CD4-positive, alpha-beta T cell treated with Interleukin-10 for 1 hour (primary cell): Measurements from ENCODE around the gene C16orf78.

Experiments
- DNase-seq: peaks from one replicate; pipeline ENCODE4 v3.0.0-alpha.2; 2020

The C16orf78 gene

DNA sequence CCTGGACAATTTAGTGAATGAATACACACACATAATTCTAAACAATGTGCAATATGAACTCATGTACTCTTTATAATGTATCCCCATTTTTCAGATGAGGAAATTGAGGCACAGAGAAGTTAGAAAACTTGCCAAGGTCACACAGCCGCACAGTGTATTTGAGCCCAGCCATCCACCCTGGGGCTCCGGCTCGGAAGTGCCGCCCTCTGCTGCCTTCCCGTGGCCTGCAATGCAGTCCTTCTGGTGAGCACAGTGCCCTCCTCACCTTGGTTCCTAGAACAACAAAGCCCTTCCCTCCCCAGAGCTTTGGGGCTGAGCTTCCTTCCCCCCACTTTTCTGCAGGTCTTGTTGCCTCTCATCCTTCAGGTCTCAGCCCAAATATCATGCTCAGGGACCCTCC lies 63.7 kb downstream of the C16orf78 start:
- DNase-seq: no peak

DNA sequence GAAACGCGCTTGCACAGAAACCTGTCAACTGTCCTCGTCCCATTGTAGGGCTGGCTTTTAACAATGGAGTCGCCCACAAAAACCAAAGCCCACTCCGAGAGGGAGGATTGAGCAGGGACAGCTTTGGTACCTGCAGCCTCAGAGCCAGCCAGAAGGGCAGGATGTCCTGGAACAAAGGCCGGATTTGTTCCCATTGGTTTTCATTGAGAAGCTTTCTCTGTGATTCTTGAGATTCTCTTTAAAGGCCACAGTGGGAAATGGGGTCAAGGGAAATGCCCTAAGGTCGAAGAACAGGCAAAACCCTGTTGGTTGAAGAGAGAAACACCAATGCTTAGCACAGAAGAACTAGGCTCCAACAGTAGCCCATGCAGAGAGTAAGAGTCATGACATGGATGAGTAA lies 65.4 kb downstream of the C16orf78 start:
- DNase-seq: no peak

DNA sequence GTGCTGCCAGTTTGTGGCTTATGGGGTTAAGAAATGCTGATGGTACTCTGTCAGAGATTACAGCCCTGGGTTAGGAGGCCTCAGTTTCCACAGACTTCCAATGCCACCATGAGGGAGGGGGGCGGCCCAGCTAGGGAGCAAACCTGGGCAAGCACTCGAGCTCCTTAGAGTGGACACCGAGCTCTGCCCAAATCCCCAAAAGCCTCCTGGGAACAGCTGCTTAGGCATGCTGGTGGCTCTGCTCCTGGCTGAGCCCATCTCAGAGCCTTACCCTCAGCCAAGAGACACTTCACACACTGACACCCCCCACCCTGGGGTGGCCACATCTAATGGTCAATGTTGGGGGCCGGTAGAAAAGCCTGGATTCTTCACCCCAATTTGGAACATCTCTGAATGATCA lies 66.1 kb downstream of the C16orf78 start:
- no peak for DNase-seq

DNA sequence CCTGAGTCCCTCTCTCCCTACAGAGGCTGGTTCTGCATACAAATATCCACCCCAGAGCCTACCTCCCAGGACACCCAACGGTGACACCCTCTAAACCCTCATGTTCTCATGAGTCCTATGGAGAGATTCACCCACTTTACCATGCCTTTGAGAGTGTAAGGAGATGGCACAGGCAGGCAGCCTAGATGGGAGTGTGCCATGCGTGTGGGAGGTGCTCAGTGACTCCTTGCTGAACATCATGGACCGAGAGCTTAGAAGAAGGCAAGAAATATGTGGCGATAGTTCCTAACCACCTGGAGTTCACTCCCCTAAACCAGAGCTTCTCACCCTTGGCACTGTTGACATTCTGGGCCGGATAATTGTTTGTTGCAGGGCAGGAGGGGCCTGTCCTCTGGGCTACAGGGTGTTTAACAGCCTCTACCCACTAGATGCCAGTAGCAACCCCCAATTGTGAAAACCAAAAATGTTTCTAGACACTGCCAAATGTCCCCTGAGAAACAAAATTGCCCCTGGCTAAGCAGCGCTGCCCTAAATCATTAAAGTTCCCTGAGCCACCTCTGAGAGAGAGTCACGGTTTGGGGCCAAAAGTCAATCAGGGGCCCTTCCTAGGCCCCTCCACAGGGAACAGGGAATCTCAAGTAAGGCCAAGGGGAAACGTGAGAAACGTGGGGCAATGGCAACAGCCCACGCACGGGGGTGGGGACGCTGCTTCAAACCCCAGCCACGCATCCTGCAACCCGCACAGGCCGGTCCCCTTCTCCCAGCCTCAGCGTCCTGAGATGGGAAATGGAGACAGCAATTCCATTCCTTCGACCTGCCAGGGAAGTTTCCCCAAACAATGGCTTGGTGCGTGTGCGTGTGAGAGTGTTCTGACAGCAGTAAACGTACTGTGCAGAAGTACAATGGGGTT lies 66.8 kb downstream of the C16orf78 start:
- DNase-seq: no peak

DNA sequence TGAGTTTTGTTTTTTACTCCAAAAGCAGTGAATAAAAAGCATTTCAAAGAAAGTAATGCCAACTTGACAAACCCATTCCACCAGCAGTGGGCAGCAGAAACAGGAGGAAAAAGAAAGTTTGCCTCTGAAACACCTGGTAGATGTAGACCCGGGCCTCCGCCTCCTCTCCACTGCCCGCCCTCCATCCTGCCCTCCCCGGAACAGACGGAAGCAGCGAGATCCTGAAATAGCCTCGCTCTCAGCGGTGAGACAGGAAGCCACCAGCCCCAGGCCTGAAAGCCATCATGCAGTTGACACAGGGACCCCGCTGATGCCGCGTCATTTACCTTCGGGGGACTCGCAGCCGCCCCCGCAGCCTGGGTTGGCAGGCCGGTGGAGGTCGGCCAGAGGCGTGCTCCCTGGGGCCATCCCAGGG lies 67.8 kb downstream of the C16orf78 start:
- DNase-seq: peak; percentile 75

DNA sequence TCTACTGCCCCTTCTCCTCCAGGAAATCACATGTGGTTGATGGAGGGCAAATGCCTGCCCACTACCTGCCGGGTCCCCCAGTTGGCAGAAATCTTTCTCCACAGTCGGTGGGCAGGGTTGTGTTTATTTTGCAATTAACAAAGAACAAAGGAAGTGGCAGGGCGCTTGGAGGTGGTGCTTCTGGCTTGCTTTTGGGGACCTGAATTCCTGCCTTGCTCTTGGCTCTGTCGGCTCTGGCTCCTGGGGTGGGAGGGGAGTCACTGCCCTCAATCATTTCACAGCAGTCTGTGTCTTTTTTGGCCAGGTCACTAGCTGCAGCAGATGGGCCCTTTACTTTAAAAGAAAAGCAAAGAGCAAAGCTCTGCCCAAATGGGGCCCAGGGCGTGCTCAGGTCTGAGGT lies 69.2 kb downstream of the C16orf78 start:
- DNase-seq: no peak

DNA sequence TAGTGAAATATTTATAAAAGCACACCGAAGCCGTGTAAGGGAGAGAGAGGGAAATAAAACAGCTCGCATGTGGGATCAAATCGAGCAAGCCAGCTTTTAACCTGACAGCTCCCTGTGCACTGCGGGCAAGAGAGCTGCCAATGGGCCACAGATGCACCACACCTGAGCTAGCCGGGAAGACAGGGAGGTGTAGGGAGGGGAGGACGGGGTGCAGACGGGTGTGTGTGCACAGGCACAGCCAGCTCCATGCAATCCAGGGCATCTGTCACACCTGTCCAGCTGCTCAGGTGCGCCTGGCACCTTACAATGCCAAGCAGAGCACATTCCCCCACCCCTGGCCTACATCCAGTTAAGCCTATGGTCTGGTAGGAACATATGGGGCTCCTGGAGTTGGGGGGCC lies 70.0 kb downstream of the C16orf78 start:
- no peak for DNase-seq

DNA sequence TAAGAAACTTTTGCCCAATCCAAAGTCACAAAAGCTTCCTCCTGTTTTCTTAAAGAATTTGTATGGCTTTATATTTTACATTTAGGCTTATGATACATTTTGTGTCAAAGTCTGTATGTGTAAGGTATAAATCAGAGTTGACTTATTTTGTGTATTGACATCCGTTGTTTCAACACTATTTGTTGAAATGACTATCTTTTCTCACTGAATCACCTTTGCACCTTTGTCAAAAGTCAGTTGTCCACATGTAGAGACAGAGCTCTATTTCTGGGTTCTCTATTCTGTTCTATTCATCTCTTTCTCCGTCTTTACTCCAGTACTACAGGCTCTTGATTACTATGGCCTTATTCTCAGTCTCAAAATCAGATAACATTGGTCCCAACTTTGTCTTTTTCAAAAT lies 73.2 kb downstream of the C16orf78 start:
- no peak for DNase-seq
